ENCODE measurements around the gene ATP2B3. TPM values are rescaled to one million over a fixed set of nuclear protein-coding genes. Genes with fewer than 3 reads are reported as not detected.

Gene ATP2B3
- total RNA-seq, 3 donors from 2014 or later (not counting 1 experiment from before 2014, with no cell fraction given): not detected

GRCh38 chrX:153500676-153501280 lies 16.7 kb upstream of the ATP2B3 start:
- Mint-ChIP-seq H3K36me3 (no peaks in the 10 kb centered on the region), H3K27me3 (ENCODE audit: low read depth in 2 of 2) (peaks cover 0 to 2% of the 10 kb centered on the region in 2 donors), H3K4me3 (no peak overlapping the region), H3K9me3 (no peaks in the 10 kb centered on the region), H3K4me1 (no peaks in the 10 kb centered on the region), H3K27ac (no peak overlapping the region)
- Histone ChIP-seq H3K27ac (ENCODE audit: low read length) (no peak overlapping the region), H3K27me3 (ENCODE audit: control insufficient read depth, insufficient read depth, low read length) (no peaks in the 10 kb centered on the region), H3K4me1 (ENCODE audit: control insufficient read depth, insufficient read depth, low read length) (no peaks in the 10 kb centered on the region), H3K4me3 (ENCODE audit: low read length) (no peak overlapping the region), H3K9me3 (ENCODE audit: control insufficient read depth, insufficient read depth, low read length) (no peaks in the 10 kb centered on the region), H3K36me3 (ENCODE audit: control insufficient read depth, insufficient read depth, low read length) (no peaks in the 10 kb centered on the region)
- 88% methylated on average over 9 of the region's 9 CpGs for WGBS (ENCODE audit: insufficient coverage)
- intact Hi-C loops (cut with micrococcal nuclease): no loop called here
- DNase-seq: no peak
- TF ChIP-seq CTCF (IDR thresholded peaks at IDR 0.05): no peak
- ATAC-seq: peak in 1 of 3 donors; percentile 30

- ATAC-seq (no peak), DNase-seq (no peak)
- H3K9me3 ChIP-seq (ENCODE audit: control insufficient read depth, insufficient read depth, low read length): no peaks in the 10 kb centered on the region
- no peak overlapping the region for H3K4me3 ChIP-seq (ENCODE audit: low read length)
- Mint-ChIP-seq H3K27ac (no peak overlapping the region), H3K9me3 (no peaks in the 10 kb centered on the region), H3K27me3 (ENCODE audit: low read depth in 2 of 2) (no peaks in the 10 kb centered on the region), H3K36me3 (no peaks in the 10 kb centered on the region), H3K4me3 (no peak overlapping the region), H3K4me1 (no peaks in the 10 kb centered on the region)
- no peaks in the 10 kb centered on the region for H3K36me3 ChIP-seq (ENCODE audit: control insufficient read depth, insufficient read depth, low read length)
- 95% methylated on average over 7 of the region's 8 CpGs for WGBS (ENCODE audit: insufficient coverage)
- no peaks in the 10 kb centered on the region for H3K27me3 ChIP-seq (ENCODE audit: control insufficient read depth, insufficient read depth, low read length)
- no peak overlapping the region for H3K27ac ChIP-seq (ENCODE audit: low read length)
- intact Hi-C loops (cut with micrococcal nuclease): no loop called here
- no peak for TF ChIP-seq CTCF (IDR thresholded peaks at IDR 0.05)
- H3K4me1 ChIP-seq (ENCODE audit: control insufficient read depth, insufficient read depth, low read length): no peaks in the 10 kb centered on the region
Measured at GRCh38 chrX:153501530-153501929, 15.9 kb upstream of the ATP2B3 start.

- Histone ChIP-seq H3K4me1 (ENCODE audit: control insufficient read depth, insufficient read depth, low read length) (no peaks in the 10 kb centered on the region), H3K27me3 (ENCODE audit: control insufficient read depth, insufficient read depth, low read length) (no peaks in the 10 kb centered on the region), H3K27ac (ENCODE audit: low read length) (no peak overlapping the region), H3K9me3 (ENCODE audit: control insufficient read depth, insufficient read depth, low read length) (no peaks in the 10 kb centered on the region), H3K36me3 (ENCODE audit: control insufficient read depth, insufficient read depth, low read length) (no peaks in the 10 kb centered on the region), H3K4me3 (ENCODE audit: low read length) (no peak overlapping the region)
- no peak overlapping the region for H3K4me3 Mint-ChIP-seq
- ATAC-seq (no peak), DNase-seq (no peak)
- 90% methylated on average over 10 of the region's 10 CpGs for WGBS (ENCODE audit: insufficient coverage)
- TF ChIP-seq CTCF (IDR thresholded peaks at IDR 0.05): no peak
- H3K27me3 Mint-ChIP-seq (ENCODE audit: low read depth in 2 of 2): peaks cover 0 to 2% of the 10 kb centered on the region in 2 donors
- H3K9me3 Mint-ChIP-seq: no peaks in the 10 kb centered on the region
- no peaks in the 10 kb centered on the region for H3K4me1 Mint-ChIP-seq
- no peak overlapping the region for H3K27ac Mint-ChIP-seq
- intact Hi-C loops (cut with micrococcal nuclease): no loop called here
- no peaks in the 10 kb centered on the region for H3K36me3 Mint-ChIP-seq
Measured at GRCh38 chrX:153502131-153502530, 15.3 kb upstream of the ATP2B3 start.

- no peak overlapping the region for H3K4me3 Mint-ChIP-seq
- WGBS (ENCODE audit: insufficient coverage): 97% methylated on average over 7 of the region's 14 CpGs
- peaks cover 0 to 2% of the 10 kb centered on the region in 2 donors for H3K27me3 Mint-ChIP-seq (ENCODE audit: low read depth in 2 of 2)
- peaks cover 3 to 4% of the 10 kb centered on the region in 2 donors for H3K4me1 Mint-ChIP-seq
- intact Hi-C loops (cut with micrococcal nuclease): no loop called here
- Histone ChIP-seq H3K36me3 (ENCODE audit: control insufficient read depth, insufficient read depth, low read length) (no peaks in the 10 kb centered on the region), H3K9me3 (ENCODE audit: control insufficient read depth, insufficient read depth, low read length) (no peaks in the 10 kb centered on the region), H3K4me3 (ENCODE audit: low read length) (no peak overlapping the region), H3K27me3 (ENCODE audit: control insufficient read depth, insufficient read depth, low read length) (no peaks in the 10 kb centered on the region), H3K27ac (ENCODE audit: low read length) (no peak overlapping the region), H3K4me1 (ENCODE audit: control insufficient read depth, insufficient read depth, low read length) (peaks cover 6% of the 10 kb centered on the region)
- ATAC-seq (no peak), DNase-seq (no peak)
- no peak for TF ChIP-seq CTCF (IDR thresholded peaks at IDR 0.05)
- no peaks in the 10 kb centered on the region for H3K9me3 Mint-ChIP-seq
- no peaks in the 10 kb centered on the region for H3K36me3 Mint-ChIP-seq
- H3K27ac Mint-ChIP-seq: no peak overlapping the region
Measured at GRCh38 chrX:153502796-153503195, 14.6 kb upstream of the ATP2B3 start.

Measured in natural killer cell (primary cell).